ENCODE results near the gene NHSL1. TPM values are rescaled to one million over a fixed set of nuclear protein-coding genes. Genes with fewer than 3 reads are reported as not detected.

The NHSL1 gene
- total and polyA plus RNA-seq, 2 donors (not counting 3 experiments of a cell fraction or from before 2014, with no cell fraction given), result 24.8 to 55.0 TPM

DNA sequence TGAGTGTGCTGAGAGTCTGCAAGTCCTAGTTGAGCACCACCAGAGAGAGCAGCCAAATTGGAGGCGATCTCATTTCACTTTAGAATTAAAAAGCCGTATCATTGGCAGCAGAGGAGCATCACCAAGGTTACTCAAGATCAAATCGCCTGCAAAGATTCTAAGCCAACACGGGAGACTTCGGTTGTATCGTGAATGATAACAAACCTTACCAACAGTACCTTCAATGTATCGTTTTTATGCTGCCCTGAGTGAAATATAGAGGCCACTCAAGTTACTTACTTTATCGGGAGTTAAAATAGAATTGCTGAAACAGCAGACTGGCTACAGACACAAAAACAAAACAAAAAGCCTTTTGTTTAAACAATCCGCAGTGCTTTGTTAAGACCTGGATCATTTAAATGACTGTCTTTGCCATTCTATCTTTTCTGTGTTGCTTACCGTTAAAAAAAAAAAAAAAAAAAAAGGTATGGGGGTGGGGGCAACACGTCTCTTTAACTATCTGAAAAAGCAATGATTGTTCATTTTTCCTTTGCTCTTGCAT, 14.2 kb downstream of the NHSL1 start:
- peaks cover 2% of the 10 kb centered on the region for H4K20me1 ChIP-seq (replicated peaks; ENCODE audit: control insufficient read depth, extremely low read depth, insufficient read depth, low read length)
- H3K9me3 ChIP-seq (replicated peaks; ENCODE audit: control insufficient read depth, insufficient read depth, low read length), result no peaks in the 10 kb centered on the region
- dilution Hi-C loops (cut with MboI; ENCODE audit: extremely low pct_ligation_motif_present, low sequenced_read_pairs) (no loop called here), intact Hi-C loops (cut with micrococcal nuclease) (no loop called here)
- peaks cover 0 to 7% of the 10 kb centered on the region in 2 experiments for H3K36me3 ChIP-seq (ENCODE audit: control insufficient read depth in 2 of 2, extremely low read depth in 1 of 2, insufficient read depth in 2 of 2, low read length in 2 of 2)
- FAIRE-seq (no peak), DNase-seq (ENCODE audit: low read depth, low spot score) (no peak)
- TF ChIP-seq POLR2A (IDR thresholded peaks at IDR 0.05; ENCODE audit: low read depth, low read length) (no peak), EZH2 (IDR thresholded peaks at IDR 0.05; ENCODE audit: borderline replicate concordance, low read depth, low read length, severe bottlenecking) (no peak), FOS (IDR thresholded peaks at IDR 0.05; ENCODE audit: borderline replicate concordance, insufficient read depth, low read length) (no peak), CTCF (IDR thresholded peaks at IDR 0.05; ENCODE audit: extremely low read depth in 1 of 2, insufficient read depth in 1 of 2, low read depth in 1 of 2, low read length in 2 of 2) (no peak)
- TF ChIP-seq, protein P1, sequence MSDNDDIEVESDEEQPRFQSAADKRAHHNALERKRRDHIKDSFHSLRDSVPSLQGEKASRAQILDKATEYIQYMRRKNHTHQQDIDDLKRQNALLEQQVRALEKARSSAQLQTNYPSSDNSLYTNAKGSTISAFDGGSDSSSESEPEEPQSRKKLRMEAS (IDR thresholded peaks at IDR 0.05; ENCODE audit: insufficient read depth, insufficient read length), result no peak
- no peaks in the 10 kb centered on the region for H3K27me3 ChIP-seq (ENCODE audit: control insufficient read depth in 2 of 2, insufficient read depth in 2 of 2, low read length in 2 of 2)
- CTCF ChIA-PET, result interaction anchor here (0.9 kb wide), 1 partner anchor 20 kb away, joined by 3 read pairs; no protein-coding TSS in a partner anchor
- no peaks in the 10 kb centered on the region for H3K9me1 ChIP-seq (replicated peaks; ENCODE audit: control insufficient read depth, extremely low read depth, insufficient read depth, low read length)
- H3K79me2 ChIP-seq (ENCODE audit: control insufficient read depth, insufficient read depth, low read length), result peaks cover 41% of the 10 kb centered on the region
- no peak overlapping the region for H2AFZ ChIP-seq (ENCODE audit: low read depth, low read length)
- H3K4me3 ChIP-seq (replicated peaks in 1 of 3; ENCODE audit: insufficient read depth in 1 of 3, low read depth in 1 of 3, low read length in 3 of 3), result no peak overlapping the region
- H3K4me2 ChIP-seq (ENCODE audit: insufficient read depth, low read length), result no peak overlapping the region
- POLR2A ChIA-PET, result no interaction called here
- no TSS peak for BruUV-seq (replicated peaks)
- H3K4me1 ChIP-seq (ENCODE audit: control insufficient read depth, extremely low read depth, insufficient read depth, low read length), result peaks cover 13% of the 10 kb centered on the region
- H3K27ac ChIP-seq (ENCODE audit: insufficient read depth, low read depth, low read length), result no peak overlapping the region
- no peak overlapping the region for H3K9ac ChIP-seq (replicated peaks; ENCODE audit: extremely low read depth, insufficient read depth, low read length)

All from endothelial cell of umbilical vein (primary cell).